WERI-Rb-1 (cell line): ENCODE data around the gene HIPK4.

Experiments used
- DNase-seq: peaks from one replicate; pipeline ENCODE4 v3.0.0-alpha.2; 2020
- H3K27ac ChIP-seq: fragments of 250-450 bp; sonication (Bioruptor Pico); 2 replicates; pipeline ENCODE4 v1.5.1; 2020; ENCODE audit warnings: mild to moderate bottlenecking, moderate library complexity
- H3K27me3 ChIP-seq: fragments of 250-450 bp; sonication (Bioruptor Pico); 2 replicates; pipeline ENCODE4 v1.5.1; 2021; ENCODE audit warnings: mild to moderate bottlenecking, low read depth, moderate library complexity; ENCODE audit not compliant: insufficient read depth, severe bottlenecking
- H3K36me3 ChIP-seq: fragments of 250-450 bp; sonication (Bioruptor Pico); 2 replicates; pipeline ENCODE4 v1.5.1; 2020; ENCODE audit warnings: mild to moderate bottlenecking, moderate library complexity
- H3K4me3 ChIP-seq: 2 replicates; pipeline ENCODE4 v1.5.1; 2011; ENCODE audit warnings: low read depth, mild to moderate bottlenecking, control low read depth, low read length
- H3K9me3 ChIP-seq: fragments of 250-450 bp; sonication (Bioruptor Pico); 2 replicates; pipeline ENCODE4 v1.5.1; 2021; ENCODE audit warnings: mild to moderate bottlenecking, moderate library complexity; ENCODE audit not compliant: severe bottlenecking
- CTCF ChIP-seq: IDR thresholded peaks from 2 replicates; pipeline ENCODE4 v1.5.1; 2011; ENCODE audit warnings: low read depth, mild to moderate bottlenecking, control low read depth, inconsistent platforms, low read length

The HIPK4 gene

GRCh38 chr19:40380199-40381037 lies 9.6 kb downstream of the HIPK4 start:
- DNase-seq: no peak
- H3K9me3 ChIP-seq: no peaks in the 10 kb centered on the region
- H3K4me3 ChIP-seq: no peak overlapping the region

GRCh38 chr19:40379446-40380198 lies 10.4 kb downstream of the HIPK4 start:
- no peak overlapping the region for H3K4me3 ChIP-seq
- no peaks in the 10 kb centered on the region for H3K27me3 ChIP-seq
- no peak overlapping the region for H3K27ac ChIP-seq
- no peak for DNase-seq
- H3K9me3 ChIP-seq: no peaks in the 10 kb centered on the region
- no peak for TF ChIP-seq CTCF
- no peaks in the 10 kb centered on the region for H3K36me3 ChIP-seq

More at GRCh38 chr19:40380199-40381037, 9.6 kb downstream of the HIPK4 start:
- H3K36me3 ChIP-seq: no peaks in the 10 kb centered on the region
- no peak for TF ChIP-seq CTCF
- H3K27me3 ChIP-seq: no peaks in the 10 kb centered on the region
- H3K27ac ChIP-seq: no peak overlapping the region

DNA sequence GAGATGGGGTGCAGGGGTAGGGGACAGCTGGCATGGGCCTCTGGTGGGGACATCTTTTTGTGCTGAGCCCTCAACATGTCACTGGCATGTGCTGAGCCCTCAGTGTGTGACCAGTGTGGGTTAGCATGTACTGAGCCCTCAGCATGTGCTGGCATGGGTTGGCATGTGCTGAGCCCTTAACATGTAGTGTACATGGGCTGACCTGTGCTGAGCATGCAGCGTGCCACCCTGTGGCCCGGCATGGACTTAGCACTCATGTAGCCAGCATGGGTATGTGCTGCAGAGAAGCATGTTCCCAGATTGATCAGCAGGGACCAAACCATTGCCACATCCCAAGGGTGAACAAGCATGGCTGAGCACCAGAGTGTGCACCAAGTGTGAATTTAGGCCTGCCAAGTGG lies 11.5 kb downstream of the HIPK4 start:
- H3K27ac ChIP-seq: no peak overlapping the region
- no peaks in the 10 kb centered on the region for H3K27me3 ChIP-seq
- DNase-seq: no peak
- no peaks in the 10 kb centered on the region; the same call in 1 of the 2 replicates for H3K36me3 ChIP-seq
- H3K4me3 ChIP-seq: no peak overlapping the region
- no peak for TF ChIP-seq CTCF
- H3K9me3 ChIP-seq: no peaks in the 10 kb centered on the region

DNA sequence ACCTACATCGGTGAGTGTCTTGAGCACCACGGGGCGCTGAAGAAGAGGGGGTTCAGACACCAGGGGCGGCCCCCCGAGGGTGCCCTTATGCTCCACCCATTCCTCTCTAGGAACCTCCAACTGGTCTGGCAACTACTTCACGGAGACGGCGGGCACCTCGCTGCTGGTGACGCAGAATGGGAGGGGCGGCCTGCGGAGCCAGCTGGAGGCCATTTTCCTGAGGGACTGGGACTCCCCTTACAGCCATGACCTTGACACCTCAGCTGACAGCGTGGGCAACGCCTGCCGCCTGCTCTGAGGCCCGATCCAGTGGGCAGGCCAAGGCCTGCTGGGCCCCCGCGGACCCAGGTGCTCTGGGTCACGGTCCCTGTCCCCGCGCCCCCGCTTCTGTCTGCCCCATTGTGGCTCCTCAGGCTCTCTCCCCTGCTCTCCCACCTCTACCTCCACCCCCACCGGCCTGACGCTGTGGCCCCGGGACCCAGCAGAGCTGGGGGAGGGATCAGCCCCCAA lies 12.1 kb downstream of the HIPK4 start:
- Histone ChIP-seq H3K4me3 (no peak overlapping the region), H3K36me3 (no peaks in the 10 kb centered on the region; the same call in 1 of the 2 replicates), H3K27ac (no peak overlapping the region), H3K27me3 (no peaks in the 10 kb centered on the region), H3K9me3 (no peaks in the 10 kb centered on the region)
- no peak for DNase-seq
- TF ChIP-seq CTCF: no peak

- Histone ChIP-seq H3K9me3 (no peaks in the 10 kb centered on the region), H3K36me3 (no peaks in the 10 kb centered on the region; the same call in 1 of the 2 replicates), H3K27me3 (no peaks in the 10 kb centered on the region), H3K4me3 (no peak overlapping the region), H3K27ac (no peak overlapping the region)
- DNase-seq: no peak
- no peak for TF ChIP-seq CTCF
Measured at GRCh38 chr19:40376286-40376862, 13.6 kb downstream of the HIPK4 start.
